ENCODE measurements around the gene COL20A1.

DNA sequence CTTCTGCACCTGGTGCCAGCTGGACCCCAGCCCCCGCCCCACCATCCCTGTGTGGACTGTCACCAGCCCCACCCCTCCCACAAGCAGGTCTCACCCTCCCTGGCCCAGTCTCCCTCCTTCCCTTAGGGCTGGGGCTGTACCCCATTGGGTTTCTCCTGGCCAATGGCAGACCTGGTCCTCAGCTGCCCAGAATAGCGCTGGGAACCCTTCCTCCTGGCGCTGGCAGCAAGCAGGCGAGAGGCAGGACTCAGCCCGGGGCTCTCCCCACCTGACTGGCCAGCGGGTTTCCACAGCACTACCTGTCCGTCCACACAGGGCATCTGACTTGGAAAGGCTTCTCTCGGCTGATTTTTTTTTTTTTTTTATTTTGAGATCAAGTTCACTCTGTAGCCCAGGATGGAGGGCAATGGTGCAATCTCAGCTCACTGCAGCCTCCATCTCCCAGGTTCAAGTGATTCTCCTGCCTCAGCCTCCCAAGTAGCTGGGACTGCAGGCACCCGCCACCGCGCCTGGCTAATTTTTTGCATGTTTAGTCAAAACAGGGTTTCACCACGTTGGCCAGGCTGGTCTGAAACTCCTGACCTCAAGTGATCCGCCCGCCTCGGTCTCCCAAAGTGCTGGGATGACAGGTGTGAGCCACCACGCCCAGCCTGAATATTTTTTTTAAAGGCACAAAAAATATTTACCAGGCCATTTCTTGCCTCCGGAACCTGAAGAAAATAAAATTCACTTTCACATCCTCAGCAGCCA, 89.7 kb downstream of the COL20A1 start:
- TF ChIP-seq POLR2A (IDR thresholded peaks at IDR 0.05; ENCODE audit: low read length) (no peak), GATA1 (IDR thresholded peaks at IDR 0.05; ENCODE audit: low read depth, low read length) (no peak)
